ENCODE results near the gene LRRC74A. TPM values are rescaled to one million over a fixed set of nuclear protein-coding genes. Genes with fewer than 3 reads are reported as not detected.
A peak's percentile ranks its signal among the peaks of the same experiment; 100 is the strongest.

LRRC74A gene
- total and polyA plus RNA-seq, 2 donors from 2014 or later = not detected

- intact Hi-C loops (cut with DNase I) = no loop called here
- H3K27ac ChIP-seq (ENCODE audit: low read depth in 2 of 2, low read length in 2 of 2) = no peak overlapping the region
- H3K4me1 ChIP-seq (ENCODE audit: control insufficient read depth in 2 of 3, insufficient read depth in 2 of 3, low read depth in 1 of 3, low read length in 3 of 3) = no peaks in the 10 kb centered on the region
- no peak overlapping the region for H3K4me3 ChIP-seq (ENCODE audit: low read length in 3 of 3)
- H3K36me3 ChIP-seq (ENCODE audit: control insufficient read depth in 2 of 3, insufficient read depth in 3 of 3, low read length in 3 of 3) = no peaks in the 10 kb centered on the region
- no peak overlapping the region for H3K9ac ChIP-seq (ENCODE audit: low read length in 3 of 3)
- DNase-seq = no peak
- H3K9me3 ChIP-seq (ENCODE audit: control insufficient read depth in 2 of 3, insufficient read depth in 1 of 3, low read length in 3 of 3) = no peaks in the 10 kb centered on the region
- FAIRE-seq = no peak
- no peak for TF ChIP-seq CTCF (IDR thresholded peaks at IDR 0.05; ENCODE audit: borderline replicate concordance, extremely low read depth, insufficient read depth)
- no peaks in the 10 kb centered on the region for H3K27me3 ChIP-seq (ENCODE audit: control insufficient read depth, insufficient read depth, low read length)
These were observed 6.3 kb downstream of the LRRC74A start for GRCh38 chr14:76832503-76832988.

- H3K9me3 ChIP-seq (ENCODE audit: control insufficient read depth in 2 of 3, insufficient read depth in 1 of 3, low read length in 3 of 3) = no peaks in the 10 kb centered on the region
- no peak overlapping the region for H3K27ac ChIP-seq (ENCODE audit: low read depth in 2 of 2, low read length in 2 of 2)
- H3K36me3 ChIP-seq (ENCODE audit: control insufficient read depth in 2 of 3, insufficient read depth in 3 of 3, low read length in 3 of 3) = no peaks in the 10 kb centered on the region
- no peaks in the 10 kb centered on the region for H3K27me3 ChIP-seq (ENCODE audit: control insufficient read depth, insufficient read depth, low read length)
- FAIRE-seq (no peak), DNase-seq (no peak)
- H3K4me3 ChIP-seq (ENCODE audit: low read length in 3 of 3) = no peak overlapping the region
- no peak for TF ChIP-seq CTCF (IDR thresholded peaks at IDR 0.05; ENCODE audit: borderline replicate concordance, extremely low read depth, insufficient read depth)
- intact Hi-C loops (cut with DNase I) = no loop called here
- H3K4me1 ChIP-seq (ENCODE audit: control insufficient read depth in 2 of 3, insufficient read depth in 2 of 3, low read depth in 1 of 3, low read length in 3 of 3) = no peaks in the 10 kb centered on the region
- no peak overlapping the region for H3K9ac ChIP-seq (ENCODE audit: low read length in 3 of 3)
These were observed 6.8 kb downstream of the LRRC74A start for GRCh38 chr14:76833011-76833410.

GRCh38 chr14:76834241-76834661 lies 8.0 kb downstream of the LRRC74A start:
- no peak overlapping the region for H3K9ac ChIP-seq (ENCODE audit: low read length in 3 of 3)
- H3K27me3 ChIP-seq (ENCODE audit: control insufficient read depth, insufficient read depth, low read length) = no peaks in the 10 kb centered on the region
- no peaks in the 10 kb centered on the region for H3K4me1 ChIP-seq (ENCODE audit: control insufficient read depth in 2 of 3, insufficient read depth in 2 of 3, low read depth in 1 of 3, low read length in 3 of 3)
- FAIRE-seq = no peak
- TF ChIP-seq CTCF (IDR thresholded peaks at IDR 0.05; ENCODE audit: borderline replicate concordance, extremely low read depth, insufficient read depth) = no peak
- no peaks in the 10 kb centered on the region for H3K9me3 ChIP-seq (ENCODE audit: control insufficient read depth in 2 of 3, insufficient read depth in 1 of 3, low read length in 3 of 3)
- H3K36me3 ChIP-seq (ENCODE audit: control insufficient read depth in 2 of 3, insufficient read depth in 3 of 3, low read length in 3 of 3) = no peaks in the 10 kb centered on the region
- no peak overlapping the region for H3K27ac ChIP-seq (ENCODE audit: low read depth in 2 of 2, low read length in 2 of 2)
- peak in 3 of 5 donors; percentile 44 to 79 (median 76) for DNase-seq
- intact Hi-C loops (cut with DNase I) = no loop called here
- no peak overlapping the region for H3K4me3 ChIP-seq (ENCODE audit: low read length in 3 of 3)

- DNase-seq (no peak), FAIRE-seq (no peak)
- Histone ChIP-seq H3K4me3 (ENCODE audit: low read length in 3 of 3) (no peak overlapping the region), H3K9me3 (ENCODE audit: control insufficient read depth in 2 of 3, insufficient read depth in 1 of 3, low read length in 3 of 3) (no peaks in the 10 kb centered on the region), H3K27me3 (ENCODE audit: control insufficient read depth, insufficient read depth, low read length) (no peaks in the 10 kb centered on the region), H3K9ac (ENCODE audit: low read length in 3 of 3) (no peak overlapping the region), H3K4me1 (ENCODE audit: control insufficient read depth in 2 of 3, insufficient read depth in 2 of 3, low read depth in 1 of 3, low read length in 3 of 3) (no peaks in the 10 kb centered on the region), H3K27ac (ENCODE audit: low read depth in 2 of 2, low read length in 2 of 2) (no peak overlapping the region), H3K36me3 (ENCODE audit: control insufficient read depth in 2 of 3, insufficient read depth in 3 of 3, low read length in 3 of 3) (no peaks in the 10 kb centered on the region)
- intact Hi-C loops (cut with DNase I) = no loop called here
- TF ChIP-seq CTCF (IDR thresholded peaks at IDR 0.05; ENCODE audit: borderline replicate concordance, extremely low read depth, insufficient read depth) = no peak
These were observed 9.9 kb downstream of the LRRC74A start for GRCh38 chr14:76836029-76836630.

All from kidney (tissue), 14 donors.